H1 (cell line): ENCODE data around the gene CHPF2. TPM values are rescaled to one million over a fixed set of nuclear protein-coding genes. Genes with fewer than 3 reads are reported as not detected.

Experiments
- NRF1 ChIP-seq: IDR thresholded peaks from 2 replicates; pipeline ENCODE4 v1.6.1; 2011; ENCODE audit warnings: mild to moderate bottlenecking, low read depth, low read length, improper control_type of control experiment
- polyA plus RNA-seq, 7 experiments: library from polyadenylated mRNA; depleted of rRNA in 3 of 7; stranded (reverse) in 5 of 7; unstranded in 2 of 7; fragments of >200 nt in 5 of 7; fragments of 200-250 nt in 2 of 7; gene quantifications; 1 replicate in 5 of 7; 2 replicates in 1 of 7; 4 replicates in 1 of 7; pipeline versions ENCODE4 v1.2.1 to v1.2.3, GENCODE V29; 2011 to 2013; ENCODE audit warnings: missing spikeins in 2 of 7, mixed read lengths in 2 of 7
- total RNA-seq: library from RNA; stranded (reverse); fragmentation: NEBNext Ultra II Directional; extraction: Animal tissue kit (Norgen Biotek cat#: 25700); gene quantifications from 2 replicates; pipeline ENCODE4 v1.2.1, GENCODE V29; 2021

The CHPF2 gene
- total and polyA plus RNA-seq, 2 of the 8 experiments (the other 6 are each of a cell fraction or from before 2014, with no cell fraction given), result 14.4 to 20.6 TPM

DNA sequence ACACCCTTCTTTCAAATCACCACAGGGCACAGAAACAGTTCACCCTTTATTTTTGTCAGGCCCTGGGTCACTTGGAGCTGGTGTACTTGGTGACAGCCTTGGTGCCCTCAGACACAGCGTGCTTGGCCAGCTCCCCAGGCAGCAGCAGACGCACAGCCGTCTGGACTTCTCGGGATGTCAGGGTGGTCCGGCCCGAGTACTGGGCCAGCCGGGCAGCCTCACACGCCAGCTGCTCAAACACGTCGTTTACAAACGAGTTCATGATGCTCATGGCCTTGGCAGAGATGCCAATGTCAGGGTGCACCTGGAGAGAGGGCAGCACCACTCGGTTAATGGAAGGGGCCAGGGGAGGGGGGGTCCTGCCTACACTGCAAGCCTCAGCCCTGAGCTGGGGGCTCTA lies 24.5 kb upstream of the CHPF2 start (continued):
- no peak for TF ChIP-seq NRF1
- TF ChIP-seq, all 59 proteins: peak for 0
